K562 (cell line): ENCODE results near the gene TJP3. TPM values are rescaled to one million over a fixed set of nuclear protein-coding genes. Genes with fewer than 3 reads are reported as not detected.

Experiments used
- ATF3 ChIP-seq, 2 experiments: fragments of 450-650 bp in 1 of 2; sonication (generic) in 1 of 2; formaldehyde crosslinking in 1 of 2; IDR thresholded peaks in 1 of 2; conservative IDR thresholded peaks in 1 of 2; 2 replicates each; pipeline versions ENCODE4 v1.6.1 to v1.8.1; 2016 to 2023; ENCODE audit warnings: mild to moderate bottlenecking in 2 of 2, moderate library complexity in 2 of 2, inconsistent platforms in 1 of 2, missing genetic modification reagents in 1 of 2
- BRCA1 ChIP-seq, 2 experiments: fragments of 450-650 bp in 1 of 2; sonication (generic) in 1 of 2; formaldehyde crosslinking in 1 of 2; IDR thresholded peaks; 2 replicates each; pipeline versions ENCODE4 v1.5.0 to v1.6.1; 2017 to 2020; ENCODE audit warnings: mild to moderate bottlenecking in 1 of 2, missing genetic modification reagents in 1 of 2
- E2F3 ChIP-seq: fragments of 250-450 bp; sonication (Bioruptor Pico); IDR thresholded peaks from 2 replicates; pipeline ENCODE4 v1.4.0; 2020; ENCODE audit warnings: mild to moderate bottlenecking
- ESRRA ChIP-seq: fragments of 450-650 bp; IDR thresholded peaks from 2 replicates; pipeline ENCODE4 v1.6.1; 2014; ENCODE audit warnings: low read depth, mild to moderate bottlenecking, moderate library complexity, borderline replicate concordance
- KDM1A ChIP-seq, 2 experiments: fragments of 450-650 bp; IDR thresholded peaks; 2 replicates each; pipeline ENCODE4 v1.6.1; 2016; ENCODE audit warnings: mild to moderate bottlenecking in 2 of 2
- KLF1 ChIP-seq: fragments of 450-650 bp; IDR thresholded peaks from 2 replicates; pipeline ENCODE4 v1.6.1; 2016; ENCODE audit warnings: missing genetic modification characterization, missing compliant biosample characterization
- KLF13 ChIP-seq: fragments of 450-650 bp; IDR thresholded peaks from 2 replicates; pipeline ENCODE4 v1.6.1; 2016; ENCODE audit warnings: missing genetic modification characterization, low read depth, mild to moderate bottlenecking, missing compliant biosample characterization, moderate library complexity, borderline replicate concordance
- MCM5 ChIP-seq: fragments of 450-650 bp; IDR thresholded peaks from 2 replicates; pipeline ENCODE4 v1.6.1; 2016; ENCODE audit warnings: low read depth
- NELFE ChIP-seq: IDR thresholded peaks from 2 replicates; pipeline ENCODE4 v1.6.1; 2011; ENCODE audit warnings: mild to moderate bottlenecking; ENCODE audit not compliant: insufficient read depth, insufficient read length
- NR0B1 ChIP-seq: fragments of 450-650 bp; IDR thresholded peaks from one replicate; pipeline ENCODE4 v1.6.1; 2018; ENCODE audit warnings: mild to moderate bottlenecking, moderate library complexity; ENCODE audit not compliant: partially characterized antibody
- PCBP2 ChIP-seq: fragments of 200-400 bp; formaldehyde crosslinking; IDR thresholded peaks from 2 replicates; pipeline ENCODE4 v1.6.1; 2018; ENCODE audit warnings: low read length, low read depth, mild to moderate bottlenecking, moderate library complexity; ENCODE audit not compliant: poor library complexity, severe bottlenecking
- POLR2G ChIP-seq: fragments of 200-400 bp; formaldehyde crosslinking; IDR thresholded peaks from 2 replicates; pipeline ENCODE4 v1.6.1; 2017; ENCODE audit warnings: low read depth, mild to moderate bottlenecking, antibody characterized with exemption, low read length, moderate library complexity
- POU5F1 ChIP-seq: fragments of 150-350 bp; IDR thresholded peaks from 2 replicates; pipeline ENCODE4 v1.6.1; 2014; ENCODE audit warnings: borderline replicate concordance, low read length, low read depth, mild to moderate bottlenecking; ENCODE audit not compliant: partially characterized antibody
- PTBP1 ChIP-seq: fragments of 200-400 bp; formaldehyde crosslinking; IDR thresholded peaks from 2 replicates; pipeline ENCODE4 v1.6.1; 2017; ENCODE audit warnings: low read depth, low read length
- RBM25 ChIP-seq: fragments of 200-400 bp; formaldehyde crosslinking; IDR thresholded peaks from 2 replicates; pipeline ENCODE4 v1.6.1; 2018; ENCODE audit warnings: low read length, low read depth, moderate library complexity; ENCODE audit not compliant: severe bottlenecking
- SFPQ ChIP-seq: fragments of 200-400 bp; formaldehyde crosslinking; IDR thresholded peaks from 2 replicates; pipeline ENCODE4 v1.6.1; 2017; ENCODE audit warnings: mild to moderate bottlenecking, low read depth, low read length, moderate library complexity
- SOX6 ChIP-seq: fragments of 450-650 bp; IDR thresholded peaks from 2 replicates; pipeline ENCODE4 v1.6.1; 2014; ENCODE audit warnings: mild to moderate bottlenecking
- SRSF3 ChIP-seq: fragments of 200-400 bp; formaldehyde crosslinking; IDR thresholded peaks from 2 replicates; pipeline ENCODE4 v1.6.1; 2016; ENCODE audit warnings: mild to moderate bottlenecking, low read length, moderate library complexity; ENCODE audit not compliant: insufficient read depth
- THAP12 ChIP-seq: fragments of 250-450 bp; sonication (Bioruptor Pico); IDR thresholded peaks from 2 replicates; pipeline ENCODE4 v1.9.0; 2021; ENCODE audit warnings: mild to moderate bottlenecking, inconsistent platforms
- ZBTB1 ChIP-seq: sonication (generic); formaldehyde crosslinking; IDR thresholded peaks from 2 replicates; pipeline ENCODE4 v1.8.1; 2023; ENCODE audit warnings: missing genetic modification reagents, low read depth, mild to moderate bottlenecking, borderline replicate concordance
- ZC3H8 ChIP-seq: fragments of 450-650 bp; IDR thresholded peaks from 2 replicates; pipeline ENCODE4 v1.6.1; 2017
- polyA plus RNA-seq, 8 experiments: library from polyadenylated mRNA; depleted of rRNA in 4 of 8; stranded (reverse) in 5 of 8; unstranded in 3 of 8; fragments of >200 nt; fragmentation: Nextera tagmentation in 2 of 8; fragmentation: Illumina TruSeq in 1 of 8; extraction: Ambion mirVana in 2 of 8; extraction: Trizol in 1 of 8; gene quantifications; 2 replicates each; pipeline versions ENCODE4 v1.2.1 to v1.2.3, GENCODE V29; 2011 to 2014; ENCODE audit warnings: inconsistent platforms in 1 of 8, missing spikeins in 1 of 8
- total RNA-seq, 7 experiments: library from RNA; depleted of rRNA in 6 of 7; stranded (reverse); fragments of >200 nt in 6 of 7; fragmentation: Illumina TruSeq in 2 of 7; extraction: Trizol in 2 of 7; gene quantifications; 2 replicates each; pipeline versions ENCODE4 v1.2.1 to v1.2.3, GENCODE V29; 2011 to 2021; ENCODE audit warnings: low replicate concordance in 1 of 7

The TJP3 gene
- total and polyA plus RNA-seq, 9 of the 15 experiments (the other 6 are each of a cell fraction or from before 2014, with no cell fraction given) = 0.11 to 2.4 (median 0.57) TPM; not detected in 1

GRCh38 chr19:3793799-3794198, 85.6 kb downstream of the TJP3 start (continued):
- TF ChIP-seq NELFE = no peak
- TF ChIP-seq MCM5 = no peak
- TF ChIP-seq E2F3 (CRISPR knock-in tag) = no peak
- no peak for TF ChIP-seq SRSF3
- TF ChIP-seq KLF1 (tag) = no peak
- no peak for TF ChIP-seq ATF3 (IDR thresholded peaks at IDR 0.05)
- TF ChIP-seq ATF3 (CRISPR knock-in tag; conservative IDR thresholded peaks at IDR 0.05) = no peak
- TF ChIP-seq ZC3H8 = no peak
- no peak for TF ChIP-seq PCBP2
- TF ChIP-seq ZBTB1 (CRISPR knock-in tag) = no peak
- no peak for TF ChIP-seq SFPQ
- TF ChIP-seq ESRRA = no peak
- no peak for TF ChIP-seq BRCA1 (IDR thresholded peaks at IDR 0.05)
- TF ChIP-seq BRCA1 (CRISPR knock-in tag; IDR thresholded peaks at IDR 0.05) = no peak
- no peak for TF ChIP-seq POU5F1
- no peak for TF ChIP-seq SOX6
- peak; percentile 80 for TF ChIP-seq RBM25
- TF ChIP-seq KDM1A (IDR thresholded peaks at IDR 0.05) = peak in 1 of 2 experiments; percentile 31; a peak in 1 of 4 replicates
- TF ChIP-seq THAP12 (CRISPR knock-in tag) = no peak
- no peak for TF ChIP-seq NR0B1
- no peak for TF ChIP-seq POLR2G
- no peak for TF ChIP-seq KLF13
- 0 out of 2 replicates have a peak, but pooled peaks have one; percentile 45 for TF ChIP-seq PTBP1
